DOHH2 (cell line): Measurements from ENCODE around the gene CLIP2.

Source experiments
- H3F3A ChIP-seq: fragments of 200-600 bp; sonication (generic), shearing (Covaris generic); 2 replicates; pipeline ENCODE4 v1.6.0; 2016; ENCODE audit warnings: antibody characterized with exemption, mild to moderate bottlenecking; ENCODE audit not compliant: control insufficient read depth, insufficient read depth
- H3K27ac ChIP-seq: fragments of 200-600 bp; sonication (generic); 2 replicates; pipeline ENCODE4 v1.5.1; 2014; ENCODE audit warnings: low read depth, mild to moderate bottlenecking, low read length, moderate library complexity
- H3K27me3 ChIP-seq: fragments of 200-600 bp; sonication (generic); 2 replicates; pipeline ENCODE4 v1.6.1; 2014; ENCODE audit warnings: mild to moderate bottlenecking, low read length, mixed read lengths; ENCODE audit not compliant: control insufficient read depth
- H3K36me3 ChIP-seq: fragments of 200-600 bp; sonication (generic); 2 replicates; pipeline ENCODE4 v1.6.1; 2014; ENCODE audit warnings: mild to moderate bottlenecking, low read length, moderate library complexity, mixed read lengths; ENCODE audit not compliant: control insufficient read depth
- H3K4me1 ChIP-seq: fragments of 200-600 bp; sonication (generic); 2 replicates; pipeline ENCODE4 v1.6.1; 2014; ENCODE audit warnings: mild to moderate bottlenecking, low read length, mixed read lengths; ENCODE audit not compliant: control insufficient read depth
- H3K4me2 ChIP-seq: fragments of 200-600 bp; sonication (generic); 2 replicates; pipeline ENCODE4 v1.6.0; 2014; ENCODE audit warnings: mild to moderate bottlenecking, low read length, moderate library complexity
- H3K4me3 ChIP-seq: fragments of 200-600 bp; sonication (generic); 2 replicates; pipeline ENCODE4 v1.5.1; 2014; ENCODE audit warnings: mild to moderate bottlenecking, low read length, mixed read lengths
- H3K79me2 ChIP-seq: fragments of 200-600 bp; sonication (generic); 2 replicates; pipeline ENCODE4 v1.6.1; 2014; ENCODE audit warnings: mild to moderate bottlenecking, low read length, mixed read lengths; ENCODE audit not compliant: control insufficient read depth
- H3K9me2 ChIP-seq: fragments of 200-600 bp; sonication (generic); replicated peaks from 2 replicates; pipeline ENCODE4 v1.6.1; 2014; ENCODE audit warnings: mild to moderate bottlenecking, low read length, mixed read lengths; ENCODE audit not compliant: control insufficient read depth
- H3K9me3 ChIP-seq: fragments of 200-600 bp; sonication (generic); 2 replicates; pipeline ENCODE4 v1.6.1; 2014; ENCODE audit warnings: antibody characterized with exemption, low read length, mixed read lengths; ENCODE audit not compliant: control insufficient read depth, insufficient read depth
- H4K20me1 ChIP-seq: fragments of 200-600 bp; sonication (generic); 2 replicates; pipeline ENCODE4 v1.6.0; 2014; ENCODE audit warnings: low read depth, mild to moderate bottlenecking, antibody characterized with exemption, low read length, moderate library complexity; ENCODE audit not compliant: control insufficient read depth, insufficient read depth
- EZH2phosphoT487 ChIP-seq: fragments of 200-600 bp; sonication (generic); IDR thresholded peaks from 2 replicates; pipeline ENCODE4 v1.6.1; 2017; ENCODE audit warnings: borderline replicate concordance, mild to moderate bottlenecking, antibody characterized with exemption, low read length, moderate library complexity, mixed read lengths
- TF ChIP-seq, protein P1 (sequence below): fragments of 200-600 bp; sonication (generic); IDR thresholded peaks from one replicate; pipeline ENCODE4 v1.5.1; 2014; ENCODE audit warnings: antibody characterized with exemption, mild to moderate bottlenecking, low read depth, low read length; ENCODE audit not compliant: poor library complexity, severe bottlenecking

The CLIP2 gene

DNA sequence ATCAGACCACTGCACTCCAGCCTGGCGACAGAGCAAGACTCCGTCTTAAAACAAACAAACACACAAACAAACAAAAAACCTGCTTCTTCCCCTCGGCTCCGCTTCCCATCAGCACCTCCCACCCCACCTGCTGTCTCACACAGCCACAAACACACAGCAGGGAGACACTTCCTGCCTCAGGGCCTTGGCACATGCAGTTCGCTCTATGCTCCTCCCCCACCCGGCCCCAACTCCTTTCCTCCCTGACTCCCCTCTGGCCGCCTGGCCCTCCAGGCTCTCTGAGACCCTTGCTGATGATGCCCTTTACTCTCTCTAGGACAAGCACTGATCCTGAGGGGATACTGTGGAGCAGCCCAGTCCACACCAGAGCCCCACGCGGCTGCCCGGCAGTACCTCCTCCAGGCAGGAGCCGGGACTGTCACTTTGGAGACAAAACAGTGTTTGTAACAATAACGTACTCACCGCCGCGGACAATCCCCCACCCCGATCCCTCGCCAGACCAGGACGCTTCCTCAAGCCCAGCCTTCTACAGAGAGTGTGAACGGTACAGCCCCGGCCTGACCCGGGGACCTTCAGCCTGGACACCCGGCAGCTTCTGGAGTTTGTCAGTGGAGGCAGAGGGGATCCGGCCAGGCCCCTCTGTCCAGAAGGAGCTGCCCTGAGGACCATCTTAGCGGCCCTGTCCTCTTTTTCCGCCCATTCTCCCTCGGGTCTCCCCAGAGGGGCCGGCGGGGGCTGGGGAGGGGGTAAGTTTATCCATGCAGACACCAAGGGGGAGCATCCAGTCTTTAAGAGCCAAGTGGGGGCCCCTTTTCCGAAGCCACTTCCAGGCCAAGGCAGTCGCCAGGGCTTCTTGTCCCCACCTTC, 114.5 kb downstream of the CLIP2 start:
- no peaks in the 10 kb centered on the region for H3K9me3 ChIP-seq
- no peaks in the 10 kb centered on the region for H4K20me1 ChIP-seq
- no peak overlapping the region for H3K4me3 ChIP-seq
- no peaks in the 10 kb centered on the region for H3K79me2 ChIP-seq
- 0 out of 2 replicates have a peak, but pooled peaks cover 4% of the 10 kb centered on the region for H3K36me3 ChIP-seq
- peaks cover 6% of the 10 kb centered on the region; the same call in 1 of the 2 replicates for H3K4me1 ChIP-seq
- H3K9me2 ChIP-seq = no peaks in the 10 kb centered on the region
- no peaks in the 10 kb centered on the region for H3K27me3 ChIP-seq
- no peaks in the 10 kb centered on the region for H3F3A ChIP-seq
- no peak overlapping the region for H3K4me2 ChIP-seq
- H3K27ac ChIP-seq = no peak overlapping the region
- TF ChIP-seq EZH2phosphoT487 = no peak
- TF ChIP-seq, protein P1, sequence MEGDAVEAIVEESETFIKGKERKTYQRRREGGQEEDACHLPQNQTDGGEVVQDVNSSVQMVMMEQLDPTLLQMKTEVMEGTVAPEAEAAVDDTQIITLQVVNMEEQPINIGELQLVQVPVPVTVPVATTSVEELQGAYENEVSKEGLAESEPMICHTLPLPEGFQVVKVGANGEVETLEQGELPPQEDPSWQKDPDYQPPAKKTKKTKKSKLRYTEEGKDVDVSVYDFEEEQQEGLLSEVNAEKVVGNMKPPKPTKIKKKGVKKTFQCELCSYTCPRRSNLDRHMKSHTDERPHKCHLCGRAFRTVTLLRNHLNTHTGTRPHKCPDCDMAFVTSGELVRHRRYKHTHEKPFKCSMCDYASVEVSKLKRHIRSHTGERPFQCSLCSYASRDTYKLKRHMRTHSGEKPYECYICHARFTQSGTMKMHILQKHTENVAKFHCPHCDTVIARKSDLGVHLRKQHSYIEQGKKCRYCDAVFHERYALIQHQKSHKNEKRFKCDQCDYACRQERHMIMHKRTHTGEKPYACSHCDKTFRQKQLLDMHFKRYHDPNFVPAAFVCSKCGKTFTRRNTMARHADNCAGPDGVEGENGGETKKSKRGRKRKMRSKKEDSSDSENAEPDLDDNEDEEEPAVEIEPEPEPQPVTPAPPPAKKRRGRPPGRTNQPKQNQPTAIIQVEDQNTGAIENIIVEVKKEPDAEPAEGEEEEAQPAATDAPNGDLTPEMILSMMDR = no peak

DNA sequence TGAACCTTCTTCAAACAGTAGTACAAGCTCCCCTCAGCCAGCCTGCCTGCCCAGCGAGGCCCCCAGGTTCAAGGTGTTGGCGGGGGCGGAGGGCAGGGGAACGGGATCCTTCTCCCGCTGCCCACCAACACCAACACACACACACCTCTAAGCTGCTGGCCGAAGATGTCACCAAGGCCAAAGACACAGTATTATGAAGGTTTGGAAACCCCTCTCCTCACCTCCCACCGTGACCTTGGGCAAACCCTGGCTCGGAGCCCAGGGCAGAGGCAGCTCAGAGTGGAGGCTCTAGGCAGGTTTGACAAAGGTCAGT, 115.1 kb downstream of the CLIP2 start:
- H3K27ac ChIP-seq = no peak overlapping the region
- H3K36me3 ChIP-seq = 0 out of 2 replicates have a peak, but pooled peaks cover 4% of the 10 kb centered on the region
- H3F3A ChIP-seq = no peaks in the 10 kb centered on the region
- H3K27me3 ChIP-seq = no peaks in the 10 kb centered on the region
- no peak overlapping the region for H3K4me2 ChIP-seq
- H3K9me2 ChIP-seq = no peaks in the 10 kb centered on the region
- peaks cover 6% of the 10 kb centered on the region; the same call in 1 of the 2 replicates for H3K4me1 ChIP-seq
- H4K20me1 ChIP-seq = no peaks in the 10 kb centered on the region
- H3K4me3 ChIP-seq = no peak overlapping the region
- H3K9me3 ChIP-seq = no peaks in the 10 kb centered on the region
- TF ChIP-seq, protein P1 = no peak
- no peak for TF ChIP-seq EZH2phosphoT487
- no peaks in the 10 kb centered on the region for H3K79me2 ChIP-seq

GRCh38 chr7:74404741-74405140, 115.5 kb downstream of the CLIP2 start:
- no peak overlapping the region for H3K27ac ChIP-seq
- no peak overlapping the region for H3K4me2 ChIP-seq
- H3K27me3 ChIP-seq = no peaks in the 10 kb centered on the region
- no peaks in the 10 kb centered on the region for H3F3A ChIP-seq
- peaks cover 6% of the 10 kb centered on the region; the same call in 1 of the 2 replicates for H3K4me1 ChIP-seq
- TF ChIP-seq, protein P1 = no peak
- TF ChIP-seq EZH2phosphoT487 = no peak
- no peaks in the 10 kb centered on the region for H3K79me2 ChIP-seq
- no peaks in the 10 kb centered on the region for H4K20me1 ChIP-seq
- H3K4me3 ChIP-seq = no peak overlapping the region
- 0 out of 2 replicates have a peak, but pooled peaks cover 4% of the 10 kb centered on the region for H3K36me3 ChIP-seq
- no peaks in the 10 kb centered on the region for H3K9me2 ChIP-seq
- H3K9me3 ChIP-seq = no peaks in the 10 kb centered on the region
